NCI-H1417 (cell line): ENCODE measurements around the gene DLEC1.

Experiments used
- DNase-seq, 3 experiments: peaks; one replicate each; lab custom pipeline; 2025; lab: John Stamatoyannopoulos, UW

DLEC1 gene

GRCh38 chr3:38002291-38002876 lies 36.6 kb upstream of the DLEC1 start:
- DNase-seq: no peak

DNA sequence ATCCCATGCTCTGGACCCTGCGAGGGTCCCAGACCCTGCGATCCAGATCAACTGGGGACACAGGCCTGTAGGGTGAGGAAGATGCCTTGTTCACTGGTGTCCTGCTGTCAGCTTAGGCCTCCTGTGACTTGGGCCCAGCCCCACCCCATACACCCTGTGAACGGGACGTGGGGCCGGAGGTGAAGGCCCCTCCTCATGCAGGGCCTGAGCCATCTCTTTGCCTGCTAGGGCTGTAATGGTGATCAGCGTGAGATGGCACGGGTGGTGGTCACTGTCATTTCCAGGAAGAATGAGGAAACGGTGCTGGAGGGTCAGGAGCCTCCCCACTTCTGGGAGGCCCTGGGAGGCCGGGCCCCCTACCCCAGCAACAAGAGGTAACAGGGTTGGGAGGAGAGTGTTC lies 36.1 kb upstream of the DLEC1 start:
- no peak for DNase-seq

DNA sequence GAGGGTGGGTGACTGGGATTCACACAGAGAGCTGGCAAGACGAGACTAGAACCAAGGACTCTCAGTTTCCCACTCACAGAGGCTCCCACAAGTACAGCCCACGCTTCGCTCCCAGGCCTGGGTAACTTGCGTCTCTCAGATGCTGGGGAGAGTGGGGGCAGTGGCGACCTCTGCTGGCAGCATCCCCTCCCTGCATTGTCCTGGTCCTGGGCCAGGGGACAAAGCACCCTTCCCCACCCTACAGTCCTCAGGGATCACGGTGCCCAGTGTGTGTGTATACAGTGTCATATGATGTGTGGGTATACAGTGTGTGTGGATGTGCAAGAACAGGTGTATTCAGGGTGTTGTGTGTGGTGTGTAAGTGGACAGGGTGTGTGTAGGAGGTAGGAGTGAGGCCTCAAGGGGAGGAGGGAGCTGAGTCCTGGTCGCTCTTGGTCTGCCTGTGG lies 35.6 kb upstream of the DLEC1 start:
- peak in 1 of 3 experiments; percentile 27 for DNase-seq

DNA sequence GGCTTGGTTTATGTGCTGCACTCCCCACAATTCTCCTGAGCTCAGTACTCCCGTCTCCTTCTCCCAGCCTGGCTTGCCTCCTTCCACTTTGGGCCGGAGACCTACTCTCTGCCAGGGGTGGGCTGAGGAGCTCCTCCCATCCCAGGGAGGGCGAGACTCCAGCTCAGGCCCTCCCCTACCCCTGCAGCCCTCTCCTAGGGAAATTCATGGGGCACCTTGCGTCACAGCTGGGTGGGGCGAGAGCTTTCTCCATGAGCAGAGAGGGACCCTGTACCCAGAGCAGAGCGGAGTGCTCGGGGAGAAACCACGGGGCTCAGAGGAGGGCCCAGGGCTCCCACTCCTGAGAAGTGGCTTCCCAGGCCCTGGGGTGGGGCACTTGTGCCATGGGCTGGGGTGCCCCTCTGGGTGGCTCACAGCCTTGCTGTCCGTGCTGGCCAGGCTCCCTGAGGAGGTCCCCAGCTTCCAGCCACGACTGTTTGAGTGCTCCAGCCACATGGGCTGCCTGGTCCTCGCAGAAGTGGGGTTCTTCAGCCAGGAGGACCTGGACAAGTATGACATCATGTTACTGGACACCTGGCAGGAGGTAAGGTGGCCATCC lies 35.1 kb upstream of the DLEC1 start:
- no peak for DNase-seq

GRCh38 chr3:38004415-38005075 lies 34.5 kb upstream of the DLEC1 start:
- peak; percentile 4 to 46 (median 38) for DNase-seq

DNA sequence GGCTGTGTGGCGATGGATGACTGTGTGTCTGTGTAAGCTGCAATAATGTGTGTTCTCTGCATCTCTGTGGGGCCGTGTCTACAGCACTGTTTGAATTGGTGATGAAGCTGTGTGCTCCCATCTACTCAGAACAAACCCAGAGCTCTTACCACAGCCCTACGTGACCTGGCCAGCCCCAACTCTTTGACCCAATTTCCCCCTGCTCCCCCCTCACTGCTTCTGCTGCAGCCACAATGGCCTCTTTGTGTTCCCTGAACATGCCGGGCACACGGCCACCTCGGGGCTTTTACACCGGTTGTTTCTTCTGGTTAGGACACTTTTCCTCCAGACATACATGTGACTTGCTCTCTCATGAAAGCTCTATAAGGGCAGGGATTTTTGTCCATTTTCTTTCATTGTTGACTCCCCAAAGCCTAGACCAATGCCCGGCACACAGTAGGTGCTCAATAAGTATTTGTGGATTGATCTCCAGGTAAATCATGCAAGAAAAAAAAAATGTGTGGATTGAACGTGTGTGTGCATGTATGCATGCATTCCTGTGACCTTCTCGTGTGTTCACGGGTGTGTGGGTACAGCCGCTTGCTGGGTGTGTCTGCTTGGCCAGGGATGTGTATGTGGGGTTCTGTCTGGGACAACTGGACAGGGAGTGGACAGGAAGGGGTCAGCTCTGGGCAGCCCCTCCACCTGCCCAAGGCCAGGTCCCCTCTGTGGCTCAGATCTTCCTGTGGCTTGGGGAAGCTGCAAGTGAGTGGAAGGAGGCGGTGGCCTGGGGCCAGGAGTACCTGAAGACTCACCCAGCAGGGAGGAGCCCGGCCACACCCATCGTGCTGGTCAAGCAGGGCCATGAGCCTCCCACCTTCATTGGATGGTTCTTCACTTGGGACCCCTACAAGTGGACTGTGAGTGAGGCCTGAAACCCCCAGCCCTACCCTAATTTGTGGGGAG lies 33.7 kb upstream of the DLEC1 start:
- DNase-seq: no peak

DNA sequence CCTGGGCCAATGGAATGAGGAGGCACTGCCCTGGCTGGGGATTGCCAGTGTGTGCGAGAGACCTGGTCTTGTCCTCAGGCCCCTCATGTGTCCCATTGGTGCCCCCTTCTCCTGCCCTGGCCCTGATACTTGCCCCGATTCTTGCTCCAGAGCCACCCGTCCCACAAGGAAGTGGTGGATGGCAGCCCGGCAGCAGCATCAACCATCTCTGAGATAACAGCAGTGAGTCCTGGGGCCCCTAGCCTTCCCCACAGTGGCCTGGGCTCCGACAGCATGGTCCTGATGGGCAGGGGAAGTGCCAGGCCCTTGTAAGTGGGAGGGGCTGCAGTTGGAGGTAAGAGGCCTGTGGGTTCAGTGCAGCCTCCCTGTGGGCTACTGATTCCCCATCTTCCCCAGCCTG lies 33.0 kb upstream of the DLEC1 start:
- no peak for DNase-seq

GRCh38 chr3:38006445-38006995 lies 32.5 kb upstream of the DLEC1 start:
- DNase-seq: no peak

DNA sequence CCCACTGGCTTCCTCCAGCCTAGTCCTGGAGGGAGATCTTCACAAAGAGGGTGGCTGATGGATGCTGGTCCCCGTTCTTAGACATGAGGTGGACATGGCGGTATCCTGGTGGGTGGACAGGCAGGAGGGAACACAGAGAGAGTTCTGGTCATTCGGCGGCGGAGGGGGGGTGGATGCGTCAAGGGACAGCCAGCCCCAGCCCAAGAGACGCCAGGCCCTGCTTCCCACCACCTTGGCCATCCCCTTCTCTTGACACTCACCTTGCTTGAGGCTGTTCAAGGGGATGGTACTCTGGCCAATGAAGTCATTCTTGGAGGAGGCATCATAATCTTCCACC lies 31.3 kb upstream of the DLEC1 start:
- DNase-seq: no peak

DNA sequence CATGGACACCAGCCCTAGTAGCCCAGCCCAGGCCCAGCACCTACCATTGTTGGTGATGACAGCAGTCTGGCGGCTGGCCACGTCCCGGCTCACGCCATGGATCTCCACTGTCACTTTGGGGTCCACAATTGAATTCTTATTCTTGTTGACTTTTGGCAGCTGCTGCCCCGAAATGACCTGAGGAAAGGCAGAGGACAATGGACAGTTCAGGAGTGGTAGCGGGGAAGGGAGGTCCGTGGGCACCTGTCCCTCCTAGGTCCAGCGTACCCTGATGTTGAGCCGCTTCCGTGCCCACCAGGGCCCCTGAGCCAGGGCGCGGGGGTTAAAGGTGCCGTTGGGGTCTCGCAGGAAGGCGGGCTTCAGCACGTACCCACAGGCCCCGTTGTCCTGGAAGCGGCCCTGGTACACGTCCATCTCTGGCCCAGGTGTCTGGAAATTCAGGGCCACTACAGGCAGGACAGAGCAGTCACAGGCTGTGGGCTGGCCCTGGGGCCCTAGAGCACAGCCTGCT lies 30.8 kb upstream of the DLEC1 start:
- no peak for DNase-seq

- no peak for DNase-seq
Observed at GRCh38 chr3:38008971-38009580, 29.9 kb upstream of the DLEC1 start.

DNA sequence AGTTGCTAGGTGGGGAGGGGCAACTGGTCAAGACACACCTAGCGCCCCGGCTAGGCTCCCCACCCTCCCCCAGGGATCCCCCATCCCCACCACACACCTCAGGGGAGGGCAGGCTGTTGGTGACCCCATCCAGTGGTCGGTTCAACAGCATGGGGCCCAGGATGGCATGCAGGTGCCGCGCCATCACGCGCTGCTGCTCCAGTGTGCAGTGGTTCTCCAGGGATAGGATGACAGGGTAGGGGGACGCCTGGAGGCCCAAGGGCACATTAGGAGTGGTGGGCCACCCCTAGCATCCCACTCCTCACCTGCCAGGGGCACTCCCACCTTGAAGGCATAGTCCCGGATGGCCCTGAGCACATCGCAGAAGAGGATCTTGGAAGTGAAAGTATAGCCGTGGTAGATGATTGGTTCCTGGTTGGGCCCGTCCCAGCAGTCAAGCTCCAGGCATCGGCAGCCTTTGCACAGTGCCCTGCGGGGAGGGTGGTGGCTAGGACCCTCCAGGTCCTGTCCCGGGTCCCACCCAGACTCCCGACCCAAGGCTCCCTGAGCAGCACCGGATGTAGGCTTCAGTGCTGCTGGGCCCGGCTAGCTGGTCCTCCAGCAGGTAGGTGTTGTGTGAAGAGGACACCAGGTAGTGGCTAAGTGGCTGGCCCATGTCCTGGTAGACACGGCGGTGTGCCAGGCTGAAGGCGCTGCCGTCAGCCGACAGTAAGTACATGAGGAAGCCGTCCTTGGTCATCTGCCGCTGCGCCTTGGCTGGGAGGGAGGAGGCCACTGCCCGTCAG lies 29.0 kb upstream of the DLEC1 start:
- no peak for DNase-seq

GRCh38 chr3:38011111-38011510 lies 27.9 kb upstream of the DLEC1 start:
- DNase-seq: no peak

- no peak for DNase-seq
Observed at GRCh38 chr3:38015485-38015884, 23.5 kb upstream of the DLEC1 start.

- DNase-seq: no peak
Observed at GRCh38 chr3:38015984-38016383, 23.0 kb upstream of the DLEC1 start.

DNA sequence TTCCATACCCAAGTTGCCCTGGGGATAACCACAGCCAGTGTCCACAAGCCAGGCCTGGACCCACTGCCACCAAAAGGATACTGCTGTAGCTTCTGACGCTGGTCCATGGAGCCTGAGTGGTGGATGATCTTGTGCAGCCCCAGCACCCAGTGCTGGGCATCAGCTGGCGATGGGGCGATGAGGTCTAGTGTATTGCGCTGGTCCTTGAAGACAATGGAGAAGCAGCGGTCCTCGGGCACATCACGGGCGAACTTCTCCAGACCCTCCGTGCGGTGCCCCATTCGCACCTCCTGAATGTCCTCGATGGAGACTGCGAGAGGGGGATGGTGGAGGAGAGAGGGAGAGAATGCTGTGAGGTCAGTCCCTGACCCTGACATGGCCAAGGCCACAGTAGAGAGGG lies 22.6 kb upstream of the DLEC1 start:
- DNase-seq: no peak

- DNase-seq: no peak
Observed at GRCh38 chr3:38016847-38017444, 22.1 kb upstream of the DLEC1 start.

DNA sequence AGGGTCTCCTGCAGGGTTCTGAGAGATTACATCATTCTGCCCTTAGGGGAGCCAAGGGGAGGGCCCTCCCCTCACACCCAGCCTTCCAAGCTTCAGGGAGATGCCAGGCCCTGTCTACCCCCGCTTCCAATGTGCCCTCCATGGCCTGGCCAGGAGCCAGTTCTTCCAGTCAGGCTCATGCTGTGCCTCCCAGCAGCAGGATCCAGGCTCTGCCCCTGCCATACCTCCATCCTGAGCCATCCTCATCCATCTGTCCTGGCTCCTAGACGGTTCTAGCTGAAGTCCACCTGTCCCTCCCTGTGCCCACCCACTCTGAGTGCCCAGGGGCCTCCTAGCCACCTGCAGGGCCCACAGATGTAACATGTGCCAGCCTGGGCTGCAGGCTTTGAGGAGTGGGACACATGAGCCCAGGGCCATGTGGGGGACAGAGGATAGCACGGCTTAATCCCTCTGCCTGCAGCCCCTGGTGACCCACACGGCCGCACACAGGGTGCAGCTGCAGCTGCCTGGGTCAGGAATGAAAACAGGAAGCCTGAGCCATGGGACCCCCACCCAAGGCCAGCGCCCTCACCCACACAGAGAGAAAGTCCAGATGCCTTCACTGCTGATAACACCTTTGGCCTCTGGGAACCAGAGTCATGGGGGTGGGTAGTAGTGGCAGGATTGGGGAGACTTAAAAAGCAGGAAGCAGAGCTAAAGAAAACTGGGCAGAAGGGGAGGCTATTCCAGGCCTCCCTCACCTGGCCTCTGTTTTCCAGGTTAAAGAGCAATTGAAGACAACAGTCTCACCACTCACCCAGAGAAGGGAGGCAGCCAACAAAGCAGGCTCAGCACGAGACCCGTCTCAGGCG lies 21.3 kb upstream of the DLEC1 start:
- DNase-seq: no peak
